CD4-positive, alpha-beta T cell treated with Interferon alpha-2 for 1 hour (primary cell): Measurements from ENCODE around the gene TGFB1.
A peak's percentile ranks its signal among the peaks of the same experiment; 100 is the strongest.

Experiments used
- DNase-seq, 2 donors: peaks; one replicate each; pipeline ENCODE4 v3.0.0-alpha.2; 2020 to 2022

Gene TGFB1

GRCh38 chr19:41320185-41320518 lies 33.6 kb downstream of the TGFB1 start:
- no peak for DNase-seq

GRCh38 chr19:41319500-41320184 lies 34.1 kb downstream of the TGFB1 start:
- DNase-seq, result no peak

GRCh38 chr19:41318696-41319499 lies 34.8 kb downstream of the TGFB1 start:
- DNase-seq, result no peak

GRCh38 chr19:41316306-41316920 lies 37.3 kb downstream of the TGFB1 start:
- DNase-seq, result no peak

GRCh38 chr19:41311613-41312012 lies 42.1 kb downstream of the TGFB1 start:
- DNase-seq, result no peak

- DNase-seq, result no peak
Measured at GRCh38 chr19:41311072-41311471, 42.6 kb downstream of the TGFB1 start.

- peak; percentile 87 to 92 for DNase-seq
Measured at GRCh38 chr19:41310033-41310831, 43.5 kb downstream of the TGFB1 start, which contains the start of gene CCDC97. Gene CCDC97, plus strand, starts transcription at chr19:41310172. Its CDS starts 139 bp downstream, at chr19:41310311.

- DNase-seq, result no peak
Measured at GRCh38 chr19:41309180-41310032, 44.3 kb downstream of the TGFB1 start.

GRCh38 chr19:41308450-41309179 lies 45.1 kb downstream of the TGFB1 start:
- DNase-seq, result peak; percentile 89 to 93

- DNase-seq, result no peak
Measured at GRCh38 chr19:41307954-41308449, 45.7 kb downstream of the TGFB1 start.

GRCh38 chr19:41307090-41307875 lies 46.4 kb downstream of the TGFB1 start:
- peak; percentile 22 to 71 for DNase-seq

GRCh38 chr19:41305927-41306793 lies 47.6 kb downstream of the TGFB1 start:
- peak in 1 of 2 donors; percentile 29 for DNase-seq

GRCh38 chr19:41304706-41305483 lies 48.8 kb downstream of the TGFB1 start:
- no peak for DNase-seq

GRCh38 chr19:41303954-41304353 lies 49.8 kb downstream of the TGFB1 start:
- DNase-seq, result peak; percentile 30 to 55

GRCh38 chr19:41302624-41303351 lies 50.9 kb downstream of the TGFB1 start:
- peak; percentile 66 to 77 for DNase-seq

- no peak for DNase-seq
Measured at GRCh38 chr19:41300555-41300954, 53.2 kb downstream of the TGFB1 start.

- DNase-seq, result peak; percentile 40 to 65
Measured at GRCh38 chr19:41299755-41300089, 54.0 kb downstream of the TGFB1 start.
